Stimulated activated CD8-positive, alpha-beta memory T cell treated with anti-CD3 and anti-CD28 coated beads, Interleukin-4, amount 100 ng/mL, for 4 hours (primary cell): ENCODE results near the gene SLC1A1.

Experiments
- DNase-seq, 2 donors: peaks; one replicate each; pipeline ENCODE4 v3.0.0-alpha.2; 2020; ENCODE audit warnings: low read depth in 2 of 2, low spot score in 1 of 2

SLC1A1 gene

DNA sequence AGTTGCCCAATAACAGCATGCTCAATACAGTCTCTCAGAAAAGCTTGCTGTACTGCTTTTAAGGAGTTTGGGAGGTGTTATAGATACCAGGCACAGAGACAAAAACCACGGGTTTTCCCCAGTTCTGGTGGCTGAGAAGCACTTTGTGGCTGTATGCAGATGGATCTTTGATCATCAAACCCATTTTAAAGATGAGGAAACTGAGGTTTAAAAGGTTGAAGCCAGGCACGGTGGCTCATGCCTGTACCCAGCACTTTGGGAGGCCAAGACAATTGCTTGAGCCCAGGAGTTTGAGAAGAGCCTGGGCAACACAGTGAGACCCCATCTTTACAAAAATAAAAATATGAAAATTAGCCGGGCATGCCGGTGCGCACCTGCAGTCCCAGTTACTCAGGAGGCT, 125.5 kb downstream of the SLC1A1 start:
- DNase-seq, result no peak

DNA sequence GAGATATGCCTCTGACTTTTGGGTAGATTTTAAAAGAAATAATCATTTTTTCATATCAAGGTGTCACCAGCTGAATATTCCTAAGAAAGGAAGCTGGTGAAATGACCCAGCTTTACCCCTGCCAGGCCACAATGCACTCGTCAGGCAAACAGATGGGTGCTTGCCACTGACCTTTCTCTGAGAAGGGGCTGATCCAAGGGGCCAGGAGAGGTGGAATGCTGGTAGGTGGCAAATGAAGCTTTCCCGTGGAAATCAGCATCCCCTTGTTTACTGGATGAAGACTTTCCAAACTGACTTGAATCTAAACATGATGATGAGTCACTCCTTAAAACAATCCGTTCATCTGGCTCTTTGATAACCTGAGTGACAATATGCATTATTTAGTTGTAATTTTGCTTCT, 127.5 kb downstream of the SLC1A1 start:
- DNase-seq, result no peak

DNA sequence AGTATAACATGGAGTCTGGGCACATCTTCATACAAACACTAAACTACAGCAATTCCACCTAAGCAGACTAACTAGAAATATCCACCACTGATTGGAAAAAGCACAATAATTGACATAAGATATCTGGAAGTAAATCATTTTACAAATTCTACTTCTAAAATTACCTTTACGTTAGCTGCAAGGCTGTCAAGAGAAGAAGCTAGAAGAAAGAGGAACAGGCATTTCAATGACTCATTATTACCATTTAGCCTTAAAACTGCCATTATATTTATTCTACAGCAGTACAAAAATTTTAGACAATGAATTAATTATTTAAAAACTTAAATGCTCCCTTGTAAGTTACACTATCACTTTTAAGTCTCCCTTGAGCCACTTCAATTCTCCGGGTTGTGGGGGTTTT, 128.4 kb downstream of the SLC1A1 start:
- no peak for DNase-seq

DNA sequence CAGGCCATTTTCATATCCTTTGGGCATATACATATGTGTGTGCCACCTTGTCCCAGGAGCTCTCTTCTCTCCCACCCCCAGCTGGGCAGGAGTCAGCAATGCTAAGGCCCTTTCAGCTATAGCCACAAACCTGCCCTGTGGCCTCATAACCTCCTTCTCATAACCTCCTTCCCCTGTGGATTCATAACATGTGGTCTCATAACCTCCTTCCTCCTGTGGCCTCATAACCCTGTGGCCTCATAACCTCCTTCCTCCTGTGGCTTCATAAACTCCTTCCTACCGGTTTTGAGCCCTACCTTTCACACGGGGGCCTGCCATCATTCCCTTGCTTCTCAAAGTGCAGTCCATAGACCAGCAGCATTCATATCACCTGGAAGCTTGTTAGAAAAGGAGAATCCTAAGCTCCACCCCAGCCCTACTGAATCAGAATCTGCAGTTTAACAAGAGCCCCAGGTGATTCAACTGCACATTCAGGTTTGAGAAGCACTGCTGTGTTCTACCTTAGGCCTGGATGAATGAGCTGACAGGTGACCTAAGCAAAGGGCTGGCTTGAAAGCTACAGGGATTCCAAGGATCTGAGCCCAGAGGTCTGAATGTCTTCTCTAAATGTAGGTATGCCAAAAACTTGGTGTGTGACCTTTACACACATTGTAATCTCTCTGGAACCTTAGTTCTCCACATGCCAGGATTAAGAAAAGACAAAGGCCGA, 129.9 kb downstream of the SLC1A1 start:
- DNase-seq, result no peak

DNA sequence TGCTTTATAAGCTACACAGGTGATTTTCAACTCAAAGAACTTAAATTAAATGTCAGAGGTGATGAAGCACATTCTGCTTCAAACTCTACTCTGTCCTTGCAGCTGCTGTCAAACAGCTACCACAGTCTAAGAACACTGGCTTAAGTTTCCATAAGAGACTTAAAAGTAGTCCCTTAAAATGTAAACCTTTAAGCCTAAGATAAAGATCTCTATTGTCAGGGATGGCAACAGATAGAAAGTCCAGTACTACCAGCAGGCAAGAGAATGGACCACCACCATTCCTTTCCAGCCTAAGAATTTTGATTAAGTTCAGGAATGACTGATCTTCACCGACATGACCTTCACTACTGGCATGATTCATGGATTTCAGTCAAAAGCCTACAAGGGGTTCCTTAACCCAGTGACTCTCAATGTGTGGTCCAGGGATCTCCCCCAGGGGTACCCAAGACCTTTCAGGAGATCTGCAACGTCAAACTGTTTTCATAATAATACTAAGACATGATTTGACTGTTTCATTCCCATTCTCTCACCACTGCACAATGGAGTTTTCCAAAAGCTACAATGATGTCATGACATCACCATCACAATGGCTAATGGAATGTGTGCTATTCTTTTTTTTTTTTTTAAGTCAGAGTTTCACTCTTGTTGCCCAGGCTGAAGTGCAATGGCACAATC, 130.8 kb downstream of the SLC1A1 start:
- no peak for DNase-seq

DNA sequence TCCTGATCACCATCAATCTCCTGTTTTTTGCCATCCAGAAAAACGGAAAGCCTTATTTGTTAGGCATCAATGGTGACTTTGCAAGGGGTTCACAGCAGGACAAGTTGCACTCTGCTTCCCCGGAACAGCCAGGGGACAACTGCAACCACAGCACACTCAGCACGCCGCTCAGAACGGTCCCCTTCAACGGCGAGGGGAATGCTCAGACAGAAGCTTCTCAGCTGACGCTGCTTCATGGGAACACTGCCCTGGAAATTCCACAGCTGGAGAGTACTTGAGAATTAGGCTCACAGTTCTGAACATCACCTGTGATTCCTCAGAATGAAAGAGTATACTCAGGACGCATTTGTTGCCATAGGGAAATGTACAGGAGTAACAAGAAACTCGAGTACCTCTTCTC, 131.7 kb downstream of the SLC1A1 start:
- DNase-seq, result no peak

DNA sequence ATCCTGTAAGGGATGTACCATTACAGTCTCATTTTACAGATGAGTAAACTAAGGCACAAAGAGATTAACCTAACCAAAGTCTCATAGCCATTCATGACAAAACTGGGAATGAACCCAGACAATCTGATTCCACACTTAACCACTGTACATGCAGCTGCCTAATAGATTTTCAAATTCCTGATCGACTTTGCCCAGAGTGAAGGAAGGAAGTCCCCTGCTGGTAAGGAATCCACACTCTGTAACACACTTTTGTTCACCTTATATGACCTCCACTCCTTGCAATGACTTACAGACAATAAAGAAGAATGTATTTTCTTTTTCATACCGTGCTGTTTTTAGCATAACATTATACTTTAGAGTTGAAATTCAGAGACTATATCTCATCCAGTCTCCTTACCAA, 140.6 kb downstream of the SLC1A1 start:
- DNase-seq, result no peak
